GM21515 (cell line): ENCODE results near the gene GREB1.

Experiments used
- ATAC-seq: cut with Tn5 transposase; IDR thresholded peaks from one replicate; pipeline ENCODE4 v1.9.1; 2021; ENCODE audit not compliant: unreplicated experiment

Gene GREB1

GRCh38 chr2:11578986-11579774 is 45.3 kb downstream of the GREB1 start:
- ATAC-seq = no peak

- ATAC-seq = no peak
These were observed 46.2 kb downstream of the GREB1 start for GRCh38 chr2:11579867-11580659.

- no peak for ATAC-seq
These were observed 46.9 kb downstream of the GREB1 start for GRCh38 chr2:11580697-11581096.

- no peak for ATAC-seq
These were observed 47.4 kb downstream of the GREB1 start for GRCh38 chr2:11581124-11581796.

- no peak for ATAC-seq
These were observed 48.2 kb downstream of the GREB1 start for GRCh38 chr2:11581797-11582611.

GRCh38 chr2:11582612-11582861 is 48.7 kb downstream of the GREB1 start:
- no peak for ATAC-seq

GRCh38 chr2:11582862-11583752 is 49.3 kb downstream of the GREB1 start:
- no peak for ATAC-seq

GRCh38 chr2:11583840-11584524 is 50.1 kb downstream of the GREB1 start:
- ATAC-seq = peak; percentile 74

GRCh38 chr2:11584525-11585056 is 50.7 kb downstream of the GREB1 start:
- ATAC-seq = no peak

GRCh38 chr2:11585071-11585470 is 51.2 kb downstream of the GREB1 start:
- no peak for ATAC-seq

- no peak for ATAC-seq
These were observed 54.6 kb downstream of the GREB1 start for GRCh38 chr2:11588228-11589110.

GRCh38 chr2:11589316-11589940 is 55.6 kb downstream of the GREB1 start:
- no peak for ATAC-seq

- no peak for ATAC-seq
These were observed 56.3 kb downstream of the GREB1 start for GRCh38 chr2:11590193-11590592.

- no peak for ATAC-seq
These were observed 57.2 kb downstream of the GREB1 start for GRCh38 chr2:11591091-11591490.

- no peak for ATAC-seq
These were observed 59.1 kb downstream of the GREB1 start for GRCh38 chr2:11592671-11593574.

GRCh38 chr2:11596801-11597200 is 63.0 kb downstream of the GREB1 start:
- ATAC-seq = no peak
